Natural killer cell treated with Interleukin-12 subunit alpha and Interleukin-12 subunit beta and Interleukin-15 and Interleukin-18, amount 100 ng/mL, for 72 hours (primary cell): ENCODE measurements around the gene PCNX1. TPM values are rescaled to one million over a fixed set of nuclear protein-coding genes. Genes with fewer than 3 reads are reported as not detected.
"Not testable (repeated sequence)": the region's sequence is repeated elsewhere in the genome, so short reads cannot be mapped to it uniquely, and the experiment has no call there.

Source experiments
- ATAC-seq, 2 donors: fragments of 150-1000 bp; cut with Tn5 transposase in 1 of 2; sonication (Bioruptor Pico), chemical (Tn5 transposase) in 1 of 2; 2 replicates each; pipeline ENCODE4 v1.10.0; 2021
- DNase-seq: peaks from one replicate; pipeline ENCODE4 v3.0.0; 2022; ENCODE audit warnings: low spot score
- H3K27ac Mint-ChIP-seq, 2 donors: 1 replicate in 1 of 2; 2 replicates in 1 of 2; pipeline ENCODE4 v1.8.0; 2022; ENCODE audit warnings: mixed read lengths in 2 of 2, mild to moderate bottlenecking in 1 of 2, moderate library complexity in 1 of 2
- H3K27me3 Mint-ChIP-seq, 2 donors: 1 replicate in 1 of 2; 2 replicates in 1 of 2; pipeline ENCODE4 v1.8.0; 2022; ENCODE audit warnings: mixed read lengths in 2 of 2
- H3K36me3 Mint-ChIP-seq: one replicate; pipeline ENCODE4 v1.8.0; 2022; ENCODE audit warnings: mixed read lengths
- H3K4me1 Mint-ChIP-seq, 2 donors: 1 replicate in 1 of 2; 2 replicates in 1 of 2; pipeline ENCODE4 v1.8.0; 2022; ENCODE audit warnings: low read depth in 2 of 2, mixed read lengths in 2 of 2, mild to moderate bottlenecking in 1 of 2
- H3K4me3 Mint-ChIP-seq: one replicate; pipeline ENCODE4 v1.8.0; 2022; ENCODE audit warnings: mixed read lengths
- H3K9me3 Mint-ChIP-seq: 2 replicates; pipeline ENCODE4 v1.8.0; 2022; ENCODE audit warnings: mixed read lengths
- total RNA-seq, 2 donors: library from RNA; stranded (reverse); gene quantifications; one replicate each; pipeline ENCODE4 v1.2.3, GENCODE V29; 2022

PCNX1 gene
- total RNA-seq: 100 to 1,000 TPM in 1 of 2 donors, 10 to 100 TPM in 1; 81.7 to 156 TPM

DNA sequence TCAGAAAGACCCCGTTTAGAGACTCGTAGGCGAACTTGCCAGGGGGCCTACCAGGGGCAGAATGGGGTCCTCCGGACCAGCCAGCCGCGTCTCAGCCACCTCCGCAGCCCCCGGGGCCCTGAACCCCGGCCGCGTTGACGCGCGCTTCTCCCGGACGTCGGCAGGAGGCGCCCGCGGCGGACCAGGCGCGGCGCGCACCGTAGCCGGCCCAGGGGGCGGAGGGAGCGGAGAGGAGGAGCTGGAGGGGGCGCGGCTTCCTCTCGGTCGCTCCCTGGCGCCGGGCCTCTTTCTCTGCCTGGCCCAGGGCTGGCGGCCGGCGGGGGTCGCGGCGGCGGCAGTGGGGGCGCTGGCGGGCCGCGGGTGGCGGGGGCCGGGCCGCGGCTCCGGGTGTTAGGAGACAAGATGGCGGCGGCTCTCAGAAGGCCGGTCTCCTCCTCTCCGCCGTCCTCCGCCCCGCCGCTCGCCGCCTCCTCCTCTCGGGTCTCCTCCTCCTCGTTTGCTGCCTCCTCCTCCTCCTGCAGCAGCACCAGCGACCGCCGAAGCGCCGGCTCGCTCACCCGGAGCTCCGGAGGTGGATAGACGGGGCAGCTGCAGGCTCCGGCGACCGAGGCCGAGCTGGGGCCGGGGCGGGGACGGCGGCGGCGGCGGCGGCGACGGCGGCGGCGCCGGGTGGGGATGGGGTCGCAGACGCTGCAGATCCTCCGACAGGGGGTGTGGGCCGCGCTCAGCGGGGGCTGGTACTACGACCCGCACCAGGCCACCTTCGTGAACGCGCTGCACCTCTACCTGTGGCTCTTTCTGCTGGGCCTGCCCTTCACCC lies at the start of gene PCNX1:
Gene PCNX1 (plus strand): TSS at position 284 of the 820 bp plus-strand sequence. CDS start 392 bp downstream, at position 676.
- Mint-ChIP-seq H3K4me3 (peak within 1 kb of the TSS; percentile 91), H3K9me3 (no peaks in the 10 kb centered on the region), H3K27ac (peak within 1 kb of the TSS; percentile 87 to 96), H3K27me3 (no peaks in the 10 kb centered on the region), H3K4me1 (peaks cover 34 to 58% of the 10 kb centered on the region in 2 donors), H3K36me3 (no peaks in the 10 kb centered on the region)
- ATAC-seq (peak; percentile 91 to 94), DNase-seq (peak; percentile 91)

DNA sequence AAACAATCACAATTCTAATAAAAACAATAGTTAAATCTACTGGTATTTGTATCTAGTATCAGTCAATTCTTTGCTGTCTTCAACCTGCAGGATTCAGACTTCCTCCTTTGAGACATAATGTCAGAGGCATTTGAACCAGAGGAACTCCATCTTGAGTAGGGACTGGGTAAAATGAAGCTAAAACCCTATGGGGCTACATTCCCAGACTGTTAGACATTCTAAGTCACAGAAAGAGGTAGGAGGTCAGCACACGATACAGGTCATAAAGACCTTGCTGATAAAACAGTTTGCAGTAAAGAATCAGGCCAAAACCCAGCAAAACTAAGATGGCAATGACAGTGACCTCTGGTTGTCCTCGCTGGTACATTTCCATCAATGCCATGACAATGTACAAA lies 49.8 kb upstream of the PCNX1 start:
- DNase-seq (no peak), ATAC-seq (no peak)
- no peak overlapping the region for H3K27ac Mint-ChIP-seq
- no peaks in the 10 kb centered on the region for H3K36me3 Mint-ChIP-seq
- peaks cover 0 to 8% of the 10 kb centered on the region in 2 donors for H3K27me3 Mint-ChIP-seq
- peaks cover 10 to 14% of the 10 kb centered on the region in 2 donors for H3K4me1 Mint-ChIP-seq
- H3K9me3 Mint-ChIP-seq: no peaks in the 10 kb centered on the region
- H3K4me3 Mint-ChIP-seq: no peak overlapping the region

DNA sequence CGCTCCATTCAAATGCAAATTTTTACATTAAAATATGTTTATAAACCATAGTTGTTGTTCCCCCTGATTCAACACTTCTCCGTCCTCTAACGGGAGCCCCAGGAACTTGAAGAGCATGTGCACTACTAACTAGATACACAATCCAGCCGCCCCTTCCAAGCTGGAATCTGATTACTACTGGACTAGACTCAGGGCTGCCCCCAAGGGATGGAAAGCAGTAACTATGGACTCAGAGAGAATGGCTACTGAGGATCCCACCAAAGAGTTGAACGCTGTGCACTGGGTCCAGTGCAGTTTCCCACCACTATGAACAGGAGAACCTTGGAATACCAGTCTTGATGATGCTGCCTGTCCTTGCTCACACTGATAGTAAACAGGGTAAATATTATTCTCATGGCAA lies 48.6 kb upstream of the PCNX1 start:
- H3K27me3 Mint-ChIP-seq: peaks cover 0 to 8% of the 10 kb centered on the region in 2 donors
- H3K9me3 Mint-ChIP-seq: no peaks in the 10 kb centered on the region

DNA sequence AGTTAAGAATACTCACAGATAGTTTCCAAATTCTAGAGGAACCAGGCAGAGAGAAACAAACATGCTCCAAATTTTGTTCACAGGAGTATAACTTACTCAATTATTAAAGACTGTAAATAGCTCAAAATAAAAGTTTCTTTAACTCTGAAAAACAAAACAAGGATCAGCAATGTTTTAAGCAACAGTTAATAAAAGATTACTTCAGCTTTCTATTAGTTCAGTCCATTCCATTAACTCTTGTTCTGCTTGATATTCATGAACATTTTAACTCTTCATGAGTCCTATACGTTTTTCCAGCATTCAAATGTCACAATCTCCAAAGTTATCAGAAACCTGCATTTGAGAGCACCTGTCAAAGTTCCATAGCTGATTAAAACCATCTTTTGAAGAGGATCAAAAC lies 40.3 kb upstream of the PCNX1 start:
- not testable (repeated sequence) for H3K4me3 Mint-ChIP-seq, ATAC-seq, H3K4me1 Mint-ChIP-seq, H3K27me3 Mint-ChIP-seq, H3K27ac Mint-ChIP-seq, DNase-seq, H3K9me3 Mint-ChIP-seq
- H3K36me3 Mint-ChIP-seq: peaks cover 20% of the 10 kb centered on the region

More for the DNA sequence above, 48.6 kb upstream of the PCNX1 start:
- no peaks in the 10 kb centered on the region for H3K36me3 Mint-ChIP-seq
- no peak overlapping the region for H3K27ac Mint-ChIP-seq
- H3K4me3 Mint-ChIP-seq: no peak overlapping the region
- peaks cover 10 to 14% of the 10 kb centered on the region in 2 donors for H3K4me1 Mint-ChIP-seq
- ATAC-seq (peak in 1 of 2 donors; percentile 36), DNase-seq (no peak)

DNA sequence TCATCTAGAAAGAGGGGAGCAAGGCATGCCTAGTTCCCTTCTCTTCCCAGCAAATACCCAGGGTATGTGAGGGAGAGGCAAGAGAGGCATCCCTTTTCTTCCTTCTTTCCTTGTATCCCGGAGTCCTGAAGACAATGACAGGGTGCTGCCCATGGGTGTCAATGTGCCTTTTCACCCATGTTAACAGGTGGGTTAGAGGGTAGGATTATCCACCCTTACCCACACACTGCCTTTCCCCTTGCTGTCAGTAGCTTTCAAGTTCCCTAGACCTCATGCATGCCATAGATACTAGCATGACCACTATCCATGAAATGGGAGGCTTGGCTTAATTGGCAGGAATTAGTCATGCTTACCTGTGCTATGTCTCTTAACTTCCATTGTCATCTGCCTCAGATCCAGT lies 36.3 kb upstream of the PCNX1 start:
- DNase-seq (no peak), ATAC-seq (no peak)
- H3K27me3 Mint-ChIP-seq: no peaks in the 10 kb centered on the region
- peaks cover 8% of the 10 kb centered on the region for H3K9me3 Mint-ChIP-seq
- peaks cover 20% of the 10 kb centered on the region for H3K36me3 Mint-ChIP-seq
- peaks cover 20 to 24% of the 10 kb centered on the region in 2 donors for H3K4me1 Mint-ChIP-seq
- peak overlapping the region; percentile 87 for H3K4me3 Mint-ChIP-seq
- H3K27ac Mint-ChIP-seq: peak overlapping the region; percentile 89 to 95

DNA sequence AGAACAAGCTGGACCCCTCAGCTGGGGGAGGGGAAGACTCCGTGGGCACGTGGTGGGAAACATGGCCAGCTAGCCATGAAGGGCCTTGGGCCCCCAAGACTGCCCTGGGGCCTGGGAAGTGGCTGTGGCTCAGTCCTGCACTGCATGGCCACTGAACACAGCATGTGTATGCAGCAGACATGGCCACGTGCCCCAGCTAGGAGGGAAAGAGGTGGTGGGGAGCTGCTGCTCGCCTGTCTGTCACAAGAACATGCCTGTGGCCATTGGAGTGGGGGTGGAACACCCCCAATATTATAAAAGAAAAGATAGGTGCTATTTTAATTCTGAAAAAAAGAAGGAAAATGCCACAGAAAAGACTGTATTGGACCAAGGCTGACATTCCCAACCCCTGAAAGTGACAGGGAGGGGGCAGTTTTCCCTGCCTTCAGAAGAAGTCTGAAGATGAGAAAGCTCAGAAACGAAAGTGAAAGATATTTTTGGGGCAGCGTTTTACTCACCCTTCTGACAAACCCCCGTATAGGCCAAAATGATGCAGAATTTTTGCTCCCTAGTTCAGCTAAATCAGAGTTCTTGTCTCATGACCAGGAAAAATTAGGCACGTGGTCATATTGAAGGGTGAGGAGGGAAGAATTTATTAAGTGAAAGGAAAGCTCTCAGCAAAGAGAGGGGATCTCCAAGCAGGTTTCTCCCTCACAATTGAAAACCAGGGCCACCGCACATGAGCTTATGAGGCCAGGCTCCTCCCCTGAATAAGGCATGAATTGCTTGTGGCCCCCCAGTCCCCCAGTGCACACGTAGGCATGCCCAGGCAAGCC lies 35.2 kb upstream of the PCNX1 start:
- Mint-ChIP-seq H3K27ac (peak overlapping the region; percentile 89 to 95), H3K4me3 (peak overlapping the region; percentile 87), H3K36me3 (peaks cover 20% of the 10 kb centered on the region), H3K27me3 (no peaks in the 10 kb centered on the region), H3K9me3 (peaks cover 8% of the 10 kb centered on the region), H3K4me1 (peaks cover 20 to 24% of the 10 kb centered on the region in 2 donors)
- ATAC-seq: peak; percentile 87 to 90
- no peak for DNase-seq

DNA sequence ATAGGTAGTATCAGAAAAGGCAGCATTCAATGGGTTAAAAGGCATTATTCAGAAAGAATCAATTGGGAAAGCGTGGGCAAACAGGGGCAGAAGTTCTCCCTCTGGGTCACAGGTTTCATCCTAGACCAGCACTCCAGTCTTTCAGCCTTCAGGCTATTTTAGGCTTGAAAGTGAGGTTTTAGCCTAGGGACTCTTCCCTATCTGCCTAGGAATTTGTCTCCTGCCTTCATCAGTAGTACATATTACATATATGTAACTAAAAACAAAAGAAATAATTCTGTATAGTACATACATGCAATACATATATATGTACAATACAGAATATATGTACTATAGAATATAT lies 34.6 kb upstream of the PCNX1 start:
- DNase-seq (no peak), ATAC-seq (no peak)
- Mint-ChIP-seq H3K27me3 (no peaks in the 10 kb centered on the region), H3K36me3 (peaks cover 19% of the 10 kb centered on the region), H3K9me3 (peaks cover 8% of the 10 kb centered on the region), H3K4me1 (peaks cover 20 to 24% of the 10 kb centered on the region in 2 donors), H3K4me3 (peak overlapping the region; percentile 87), H3K27ac (peak overlapping the region; percentile 89 to 95)

DNA sequence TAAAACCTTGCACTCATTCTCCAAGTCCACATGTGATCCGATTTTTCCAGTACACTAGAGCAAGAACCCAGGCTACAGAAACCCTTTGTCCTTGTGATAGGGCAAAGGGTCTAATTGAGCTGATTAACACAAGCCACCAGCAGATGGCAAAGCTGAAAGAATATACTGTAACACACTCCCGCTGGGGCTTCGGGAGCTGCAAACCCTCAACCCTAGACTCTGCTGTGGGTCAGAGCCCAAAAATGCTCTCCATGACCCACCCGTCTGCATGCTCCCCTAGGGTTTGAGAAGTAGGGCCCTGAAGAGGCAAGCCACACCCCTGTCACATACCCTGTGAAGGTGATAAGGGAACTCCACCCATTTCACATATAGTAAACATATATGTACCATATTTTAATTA lies 33.6 kb upstream of the PCNX1 start:
- Mint-ChIP-seq H3K4me1 (peaks cover 20 to 24% of the 10 kb centered on the region in 2 donors), H3K4me3 (no peak overlapping the region), H3K9me3 (peaks cover 8% of the 10 kb centered on the region), H3K27me3 (no peaks in the 10 kb centered on the region), H3K27ac (peak overlapping the region in 1 of 2 donors; percentile 43), H3K36me3 (peaks cover 15% of the 10 kb centered on the region)
- peak in 1 of 2 donors; percentile 46 for ATAC-seq
- DNase-seq: no peak

DNA sequence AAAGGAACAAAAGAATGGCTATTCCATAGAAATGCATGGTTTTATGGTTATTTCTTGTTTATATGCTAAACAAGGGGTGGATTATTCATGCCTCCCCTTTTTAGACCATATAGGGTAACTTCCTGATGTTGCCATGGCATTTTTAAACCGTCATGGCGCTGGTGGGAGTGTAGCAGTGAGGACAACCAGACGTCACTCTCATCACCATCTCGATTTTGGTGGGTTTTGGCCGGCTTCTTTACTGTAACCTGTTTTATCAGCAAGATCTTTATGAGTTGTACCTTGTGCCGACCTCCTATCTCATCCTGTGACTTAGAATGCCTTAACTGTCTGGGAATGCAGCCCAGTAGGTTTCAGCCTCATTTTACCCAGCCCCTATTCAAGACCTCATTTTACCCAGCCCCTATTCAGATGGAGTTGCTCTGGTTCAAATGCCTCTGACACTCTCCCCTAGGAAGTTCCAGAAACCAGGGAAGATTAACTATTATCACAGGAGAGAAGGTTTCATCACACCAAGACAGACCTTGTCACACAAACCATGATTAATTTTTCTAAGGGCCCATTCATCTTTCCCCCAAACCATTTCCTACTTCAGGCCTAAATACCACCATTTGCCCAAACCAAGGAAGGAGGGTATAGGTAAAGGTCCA lies 31.3 kb upstream of the PCNX1 start:
- H3K4me1 Mint-ChIP-seq: peaks cover 20 to 26% of the 10 kb centered on the region in 2 donors
- not testable (repeated sequence) for H3K4me3 Mint-ChIP-seq, H3K27me3 Mint-ChIP-seq

DNA sequence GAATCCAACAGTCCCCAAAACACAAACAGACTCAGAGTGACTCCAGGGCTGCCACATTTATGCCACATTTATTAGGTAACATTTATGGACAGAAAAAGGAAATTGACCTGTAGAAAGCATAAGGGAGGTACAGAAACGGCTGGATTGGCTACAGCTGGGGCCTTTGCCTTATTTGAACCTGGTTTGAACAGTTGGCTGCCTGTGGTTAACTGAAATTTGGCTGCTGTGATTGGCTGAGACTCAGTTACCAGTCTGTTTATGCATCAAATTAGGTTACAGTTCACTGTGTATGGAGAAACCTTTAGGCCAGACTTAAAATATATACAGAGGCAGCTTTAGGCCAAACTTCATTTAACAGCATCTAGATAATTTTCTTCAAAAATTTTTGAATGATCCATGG lies 27.8 kb upstream of the PCNX1 start:
- Mint-ChIP-seq H3K36me3 (no peaks in the 10 kb centered on the region), H3K4me1 (peaks cover 24 to 37% of the 10 kb centered on the region in 2 donors), H3K27ac (peak overlapping the region in 1 of 2 donors; percentile 76), H3K9me3 (no peaks in the 10 kb centered on the region), H3K4me3 (no peak overlapping the region), H3K27me3 (peaks cover 0 to 2% of the 10 kb centered on the region in 2 donors)
- DNase-seq (no peak), ATAC-seq (no peak)

More for the DNA sequence above, 31.3 kb upstream of the PCNX1 start:
- not testable (repeated sequence) for DNase-seq, H3K9me3 Mint-ChIP-seq, ATAC-seq, H3K36me3 Mint-ChIP-seq
- peak overlapping the region in 1 of 2 donors; percentile 47 for H3K27ac Mint-ChIP-seq

DNA sequence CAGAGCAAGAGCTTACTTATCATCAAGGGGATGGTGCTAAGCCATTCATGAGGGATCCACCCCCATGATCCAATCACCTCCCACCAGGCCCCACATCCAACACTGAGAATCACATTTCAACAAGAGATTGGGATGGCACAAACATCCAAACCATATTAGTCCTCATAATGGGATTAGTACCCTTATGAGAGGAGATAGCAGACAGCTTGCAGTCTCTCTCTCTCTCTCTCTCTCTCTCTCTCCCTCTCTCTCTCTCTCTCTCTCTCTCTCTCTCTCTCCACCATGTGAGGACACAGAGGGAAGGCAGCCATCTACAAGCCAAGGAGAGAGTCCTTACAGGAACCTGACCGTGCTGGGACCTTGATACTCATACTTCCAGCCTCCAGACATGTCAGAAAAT lies 26.4 kb upstream of the PCNX1 start:
- not testable (repeated sequence) for H3K36me3 Mint-ChIP-seq, ATAC-seq, DNase-seq, H3K4me3 Mint-ChIP-seq, H3K27me3 Mint-ChIP-seq, H3K9me3 Mint-ChIP-seq
- H3K27ac Mint-ChIP-seq: peak overlapping the region; percentile 76 to 98
- peaks cover 36 to 51% of the 10 kb centered on the region in 2 donors for H3K4me1 Mint-ChIP-seq

DNA sequence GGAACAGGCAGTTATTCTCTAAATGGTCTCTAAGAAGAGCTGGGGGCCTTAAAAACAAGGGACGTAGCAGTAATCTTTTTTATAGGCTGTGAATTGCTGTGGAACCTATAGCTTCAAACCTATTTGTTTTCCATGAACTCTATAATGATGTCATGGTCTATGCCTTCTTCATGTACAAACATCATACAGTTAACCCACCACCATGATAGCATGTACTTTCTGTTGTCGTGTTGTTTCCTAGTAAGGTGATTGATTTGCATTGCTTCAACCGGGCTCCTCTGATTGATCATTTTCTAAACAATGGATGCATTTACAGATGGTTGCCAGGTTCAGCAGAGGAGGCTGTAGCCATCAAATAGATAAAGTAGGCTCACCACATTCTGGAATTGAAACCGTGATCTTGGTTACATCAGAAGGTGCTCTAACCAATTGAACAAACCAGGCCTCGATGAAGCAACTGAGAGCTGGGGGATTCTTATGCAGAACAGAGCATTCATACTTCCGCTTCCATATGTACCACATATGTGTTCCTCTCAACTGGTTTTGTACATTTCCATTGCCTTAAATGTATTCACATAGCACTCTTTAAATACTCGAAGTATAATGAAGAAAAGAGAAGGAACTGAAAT lies 25.6 kb upstream of the PCNX1 start:
- DNase-seq (no peak), ATAC-seq (no peak)
- Mint-ChIP-seq H3K4me3 (peak overlapping the region; percentile 94), H3K27me3 (peaks cover 0 to 2% of the 10 kb centered on the region in 2 donors), H3K9me3 (no peaks in the 10 kb centered on the region), H3K27ac (peak overlapping the region; percentile 98 to 99), H3K36me3 (no peaks in the 10 kb centered on the region), H3K4me1 (peaks cover 44 to 59% of the 10 kb centered on the region in 2 donors)
